ENCODE results near the gene ARMC5. TPM values are rescaled to one million over a fixed set of nuclear protein-coding genes. Genes with fewer than 3 reads are reported as not detected.

Gene ARMC5
- total RNA-seq, 4 donors from 2014 or later: 9.7 to 24.3 (median 17.9) TPM

DNA sequence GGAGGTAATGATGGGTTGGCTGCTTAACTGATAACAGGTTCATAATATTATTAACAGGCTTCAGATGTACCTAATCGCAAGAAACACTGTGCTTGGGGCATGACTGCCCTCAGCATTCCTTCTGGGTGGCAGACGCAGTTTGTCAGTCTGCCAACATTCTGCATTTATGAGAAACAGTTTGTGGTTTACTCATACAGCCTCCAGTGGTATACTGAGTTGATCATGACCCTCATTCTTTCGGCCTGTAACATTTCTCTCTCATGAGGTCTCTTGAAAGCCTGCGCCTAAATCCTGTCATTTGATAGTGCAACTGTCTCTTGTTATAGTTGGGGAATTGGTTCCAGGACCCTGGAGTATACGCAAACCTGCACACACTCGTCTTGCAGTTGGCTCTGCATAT is 53.8 kb downstream of the ARMC5 start:
- 48% methylated on average over 6 of the region's 6 CpGs for WGBS
- no peak overlapping the region for H3K27ac ChIP-seq
- no peak overlapping the region for H3K4me3 ChIP-seq
- H3K27me3 ChIP-seq: no peaks in the 10 kb centered on the region
- TF ChIP-seq CTCF (IDR thresholded peaks at IDR 0.05) (no peak), EP300 (IDR thresholded peaks at IDR 0.05) (no peak), POLR2A (IDR thresholded peaks at IDR 0.05) (no peak), POLR2AphosphoS5 (IDR thresholded peaks at IDR 0.05) (no peak)
- no peaks in the 10 kb centered on the region for H3K9me3 ChIP-seq
- H3K4me1 ChIP-seq: peaks cover 11% of the 10 kb centered on the region
- H3K36me3 ChIP-seq: no peaks in the 10 kb centered on the region
- no peak for DNase-seq (ENCODE audit: low spot score in 2 of 2)

GRCh38 chr16:31513884-31514283 is 54.6 kb downstream of the ARMC5 start:
- Histone ChIP-seq H3K4me1 (peaks cover 9% of the 10 kb centered on the region), H3K27me3 (no peaks in the 10 kb centered on the region), H3K4me3 (no peak overlapping the region), H3K27ac (no peak overlapping the region), H3K36me3 (no peaks in the 10 kb centered on the region), H3K9me3 (no peaks in the 10 kb centered on the region)
- DNase-seq (ENCODE audit: low spot score in 2 of 2): no peak
- TF ChIP-seq POLR2AphosphoS5 (IDR thresholded peaks at IDR 0.05): no peak
- TF ChIP-seq EP300 (IDR thresholded peaks at IDR 0.05): no peak
- TF ChIP-seq CTCF (IDR thresholded peaks at IDR 0.05): no peak
- no peak for TF ChIP-seq POLR2A (IDR thresholded peaks at IDR 0.05)

Other genes with a start within 250 kb of the ARMC5 start
- under 1 TPM in 2 of 4 donors, not detected in 2; 0.15 to 0.17 TPM for gene TRIM72, start 245.4 kb upstream of the ARMC5 start, total RNA-seq
- gene PYDC1, start 242.4 kb upstream of the ARMC5 start, total RNA-seq: 10 to 100 TPM in 2 of 4 donors, 1 to 10 TPM in 1, not detected in 1; 4.2 to 17.7 (median 13.8) TPM
- gene ITGAM, start 199.5 kb upstream of the ARMC5 start, total RNA-seq: 10 to 100 TPM in 1 of 4 donors, 1 to 10 TPM in 2, under 1 TPM in 1; 0.98 to 14.4 (median 3.8) TPM
- 1 to 10 TPM in 3 of 4 donors, not detected in 1; 1.1 to 2.0 (median 1.2) TPM for gene ITGAX, start 104.3 kb upstream of the ARMC5 start, total RNA-seq
- not detected for gene ITGAD, start 66.2 kb upstream of the ARMC5 start, total RNA-seq
- not detected for gene COX6A2, start 31.1 kb upstream of the ARMC5 start, total RNA-seq
- gene ZNF843, start 16.7 kb upstream of the ARMC5 start, total RNA-seq: 1 to 10 TPM; 1.0 to 5.3 (median 1.8) TPM
- gene TGFB1I1, start 12.7 kb downstream of the ARMC5 start, total RNA-seq: 10 to 100 TPM; 13.2 to 18.8 (median 14.6) TPM
- 1 to 10 TPM in 2 of 4 donors, not detected in 2; 1.1 to 1.4 TPM for gene SLC5A2, start 23.6 kb downstream of the ARMC5 start, total RNA-seq
- gene RUSF1, start 48.9 kb downstream of the ARMC5 start, total RNA-seq: 100 to 1,000 TPM in 1 of 4 donors, 10 to 100 TPM in 3; 44.6 to 109 (median 56.1) TPM
- gene AHSP, start 68.4 kb downstream of the ARMC5 start, total RNA-seq: not detected